GM23338 (cell line): ENCODE results near the gene ARMH4.

Experiments used
- CREB1 ChIP-seq: fragments of 250-450 bp; sonication (Bioruptor Pico); IDR thresholded peaks from 2 replicates; pipeline ENCODE4 v1.5.0; 2020; ENCODE audit warnings: low read depth, mild to moderate bottlenecking, moderate library complexity
- EZH2 ChIP-seq: fragments of 200-600 bp; sonication (generic); IDR thresholded peaks from one replicate; pipeline ENCODE4 v1.8.0; 2017; ENCODE audit warnings: antibody characterized with exemption, mild to moderate bottlenecking, low read depth; ENCODE audit not compliant: unreplicated experiment
- EZH2phosphoT487 ChIP-seq: fragments of 200-600 bp; sonication (generic); IDR thresholded peaks from one replicate; pipeline ENCODE4 v1.8.1; 2018; ENCODE audit warnings: antibody characterized with exemption; ENCODE audit not compliant: unreplicated experiment
- JUNB ChIP-seq: IDR thresholded peaks from one replicate; pipeline ENCODE4 v1.6.1; 2016; ENCODE audit warnings: antibody characterized with exemption; ENCODE audit not compliant: unreplicated experiment
- NANOG ChIP-seq: IDR thresholded peaks from 2 replicates; pipeline ENCODE4 v1.6.1; 2016; ENCODE audit warnings: antibody characterized with exemption, borderline replicate concordance
- POLR2AphosphoS5 ChIP-seq: IDR thresholded peaks from 2 replicates; pipeline ENCODE4 v1.6.1; 2016; ENCODE audit warnings: antibody characterized with exemption, low read depth
- ZNF331 ChIP-seq: fragments of 250-450 bp; sonication (Bioruptor Pico); IDR thresholded peaks from 2 replicates; pipeline ENCODE4 v1.5.0; 2020; ENCODE audit warnings: low read depth, mild to moderate bottlenecking, moderate library complexity
- TF ChIP-seq, protein P1 (sequence below), 2 experiments: fragments of 200-600 bp in 1 of 2; sonication (generic) in 1 of 2; conservative IDR thresholded peaks; 2 replicates each; pipeline versions ENCODE4 v1.5.1 to v1.6.1; 2016 to 2017; ENCODE audit warnings: antibody characterized with exemption in 2 of 2, low read depth in 2 of 2, mild to moderate bottlenecking in 2 of 2, moderate library complexity in 1 of 2
- TF ChIP-seq, protein P2 (sequence below): IDR thresholded peaks from one replicate; pipeline ENCODE4 v1.6.1; 2018; ENCODE audit warnings: antibody characterized with exemption; ENCODE audit not compliant: unreplicated experiment
- TF ChIP-seq, protein P3 (sequence below): IDR thresholded peaks from 2 replicates; pipeline ENCODE4 v1.6.1; 2016; ENCODE audit warnings: antibody characterized with exemption

DNA sequence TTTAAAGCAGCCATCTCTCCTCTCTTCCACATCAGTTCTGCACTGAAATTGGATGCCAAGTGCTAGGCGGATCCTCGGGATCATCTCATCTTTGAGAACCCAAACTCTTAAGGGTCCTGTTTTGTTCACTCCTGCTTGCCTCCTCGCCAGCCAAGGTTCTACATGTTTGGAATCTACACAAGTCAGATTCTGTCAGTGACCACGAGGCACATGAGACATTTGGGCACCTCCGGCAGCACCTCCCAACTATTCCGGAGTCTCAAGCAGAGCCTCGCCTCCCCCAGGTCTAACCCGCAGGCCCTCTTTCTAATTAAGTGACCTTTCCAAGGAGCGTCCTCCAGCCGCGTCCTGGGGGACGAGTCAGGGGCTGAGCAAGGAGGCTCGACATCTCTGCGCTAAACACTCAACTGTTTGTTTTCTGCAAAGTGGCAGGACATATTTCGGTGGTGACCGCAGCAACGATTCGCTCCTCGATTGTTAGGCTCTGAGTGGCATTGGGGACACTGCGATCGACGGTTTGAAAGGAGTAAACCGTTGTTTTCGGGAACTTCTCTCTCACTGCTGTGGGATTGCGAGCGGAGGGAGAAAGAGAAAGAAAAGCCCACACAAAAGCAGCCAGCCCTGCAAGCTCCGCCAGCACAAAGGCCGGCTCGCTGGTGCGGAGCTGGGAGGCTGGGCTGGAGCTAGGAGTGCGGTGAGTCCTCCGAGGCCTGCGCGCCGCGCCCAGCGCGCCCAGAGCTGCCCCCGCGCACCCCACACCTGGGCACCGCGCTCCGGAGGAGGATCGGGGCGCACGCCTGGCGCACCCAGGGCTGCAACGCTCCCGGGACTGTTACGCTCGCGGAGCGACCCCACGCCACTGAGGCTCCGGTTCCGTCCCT is 640 bp downstream of the ARMH4 start:
- TF ChIP-seq EZH2, result no peak
- no peak for TF ChIP-seq POLR2AphosphoS5
- TF ChIP-seq, protein P1, sequence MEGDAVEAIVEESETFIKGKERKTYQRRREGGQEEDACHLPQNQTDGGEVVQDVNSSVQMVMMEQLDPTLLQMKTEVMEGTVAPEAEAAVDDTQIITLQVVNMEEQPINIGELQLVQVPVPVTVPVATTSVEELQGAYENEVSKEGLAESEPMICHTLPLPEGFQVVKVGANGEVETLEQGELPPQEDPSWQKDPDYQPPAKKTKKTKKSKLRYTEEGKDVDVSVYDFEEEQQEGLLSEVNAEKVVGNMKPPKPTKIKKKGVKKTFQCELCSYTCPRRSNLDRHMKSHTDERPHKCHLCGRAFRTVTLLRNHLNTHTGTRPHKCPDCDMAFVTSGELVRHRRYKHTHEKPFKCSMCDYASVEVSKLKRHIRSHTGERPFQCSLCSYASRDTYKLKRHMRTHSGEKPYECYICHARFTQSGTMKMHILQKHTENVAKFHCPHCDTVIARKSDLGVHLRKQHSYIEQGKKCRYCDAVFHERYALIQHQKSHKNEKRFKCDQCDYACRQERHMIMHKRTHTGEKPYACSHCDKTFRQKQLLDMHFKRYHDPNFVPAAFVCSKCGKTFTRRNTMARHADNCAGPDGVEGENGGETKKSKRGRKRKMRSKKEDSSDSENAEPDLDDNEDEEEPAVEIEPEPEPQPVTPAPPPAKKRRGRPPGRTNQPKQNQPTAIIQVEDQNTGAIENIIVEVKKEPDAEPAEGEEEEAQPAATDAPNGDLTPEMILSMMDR (conservative IDR thresholded peaks at IDR 0.05; ENCODE audit: low read depth in 2 of 2), result no peak
- TF ChIP-seq, protein P2, sequence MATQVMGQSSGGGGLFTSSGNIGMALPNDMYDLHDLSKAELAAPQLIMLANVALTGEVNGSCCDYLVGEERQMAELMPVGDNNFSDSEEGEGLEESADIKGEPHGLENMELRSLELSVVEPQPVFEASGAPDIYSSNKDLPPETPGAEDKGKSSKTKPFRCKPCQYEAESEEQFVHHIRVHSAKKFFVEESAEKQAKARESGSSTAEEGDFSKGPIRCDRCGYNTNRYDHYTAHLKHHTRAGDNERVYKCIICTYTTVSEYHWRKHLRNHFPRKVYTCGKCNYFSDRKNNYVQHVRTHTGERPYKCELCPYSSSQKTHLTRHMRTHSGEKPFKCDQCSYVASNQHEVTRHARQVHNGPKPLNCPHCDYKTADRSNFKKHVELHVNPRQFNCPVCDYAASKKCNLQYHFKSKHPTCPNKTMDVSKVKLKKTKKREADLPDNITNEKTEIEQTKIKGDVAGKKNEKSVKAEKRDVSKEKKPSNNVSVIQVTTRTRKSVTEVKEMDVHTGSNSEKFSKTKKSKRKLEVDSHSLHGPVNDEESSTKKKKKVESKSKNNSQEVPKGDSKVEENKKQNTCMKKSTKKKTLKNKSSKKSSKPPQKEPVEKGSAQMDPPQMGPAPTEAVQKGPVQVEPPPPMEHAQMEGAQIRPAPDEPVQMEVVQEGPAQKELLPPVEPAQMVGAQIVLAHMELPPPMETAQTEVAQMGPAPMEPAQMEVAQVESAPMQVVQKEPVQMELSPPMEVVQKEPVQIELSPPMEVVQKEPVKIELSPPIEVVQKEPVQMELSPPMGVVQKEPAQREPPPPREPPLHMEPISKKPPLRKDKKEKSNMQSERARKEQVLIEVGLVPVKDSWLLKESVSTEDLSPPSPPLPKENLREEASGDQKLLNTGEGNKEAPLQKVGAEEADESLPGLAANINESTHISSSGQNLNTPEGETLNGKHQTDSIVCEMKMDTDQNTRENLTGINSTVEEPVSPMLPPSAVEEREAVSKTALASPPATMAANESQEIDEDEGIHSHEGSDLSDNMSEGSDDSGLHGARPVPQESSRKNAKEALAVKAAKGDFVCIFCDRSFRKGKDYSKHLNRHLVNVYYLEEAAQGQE, result no peak
- no peak for TF ChIP-seq EZH2phosphoT487
- TF ChIP-seq JUNB, result no peak
- no peak for TF ChIP-seq ZNF331 (CRISPR knock-in tag)
- TF ChIP-seq, protein P3, sequence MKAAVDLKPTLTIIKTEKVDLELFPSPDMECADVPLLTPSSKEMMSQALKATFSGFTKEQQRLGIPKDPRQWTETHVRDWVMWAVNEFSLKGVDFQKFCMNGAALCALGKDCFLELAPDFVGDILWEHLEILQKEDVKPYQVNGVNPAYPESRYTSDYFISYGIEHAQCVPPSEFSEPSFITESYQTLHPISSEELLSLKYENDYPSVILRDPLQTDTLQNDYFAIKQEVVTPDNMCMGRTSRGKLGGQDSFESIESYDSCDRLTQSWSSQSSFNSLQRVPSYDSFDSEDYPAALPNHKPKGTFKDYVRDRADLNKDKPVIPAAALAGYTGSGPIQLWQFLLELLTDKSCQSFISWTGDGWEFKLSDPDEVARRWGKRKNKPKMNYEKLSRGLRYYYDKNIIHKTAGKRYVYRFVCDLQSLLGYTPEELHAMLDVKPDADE, result no peak
- no peak for TF ChIP-seq NANOG
- TF ChIP-seq CREB1 (CRISPR knock-in tag), result no peak
